Panc1 (cell line): Measurements from ENCODE around the gene MCTP1. TPM values are rescaled to one million over a fixed set of nuclear protein-coding genes. Genes with fewer than 3 reads are reported as not detected.

Source experiments
- ATAC-seq: fragments of 200-7000 bp; cut with Tn5 transposase; 2 replicates; pipeline ENCODE4 v1.9.1; 2020; ENCODE audit warnings: mild to moderate bottlenecking, moderate library complexity
- BruUV-seq: library from RNA; stranded (reverse); fragments of 400-500 nt; replicated peaks from 2 replicates; lab custom pipeline; 2021; lab: Mats Ljungman, UMichigan
- CTCF ChIA-PET: fragments of 300-600 bp; sonication (Branson Sonifier 250); formaldehyde crosslinking; loops from one replicate; lab custom pipeline; 2022; ENCODE audit warnings: antibody characterized with exemption; lab: Charles Lee
- POLR2A ChIA-PET: fragments of 300-600 bp; sonication (Branson Sonifier 250); formaldehyde crosslinking; loops from one replicate; lab custom pipeline; 2022; ENCODE audit warnings: antibody characterized with exemption; lab: Charles Lee
- DNase-seq: peaks from one replicate; pipeline ENCODE4 v3.0.0-alpha.2; 2010; ENCODE audit warnings: low read depth, low spot score
- H3K27ac ChIP-seq: 2 replicates; pipeline ENCODE4 v1.5.1; 2011; ENCODE audit warnings: mild to moderate bottlenecking, low read length, inconsistent platforms
- H3K27me3 ChIP-seq: fragments of 200-500 bp; sonication (Bioruptor generic); 2 replicates; pipeline ENCODE4 v1.6.0; 2014; ENCODE audit warnings: low read length, inconsistent platforms; ENCODE audit not compliant: control insufficient read depth, insufficient read depth
- H3K36me3 ChIP-seq: fragments of 200-500 bp; sonication (Bioruptor generic); 2 replicates; pipeline ENCODE4 v1.5.1; 2014; ENCODE audit warnings: inconsistent platforms, mild to moderate bottlenecking, low read length, moderate library complexity; ENCODE audit not compliant: control insufficient read depth, insufficient read depth
- H3K4me1 ChIP-seq: 2 replicates; pipeline ENCODE4 v1.5.1; 2011; ENCODE audit warnings: inconsistent platforms, mild to moderate bottlenecking, low read length, moderate library complexity; ENCODE audit not compliant: control insufficient read depth, insufficient read depth
- H3K4me3 ChIP-seq, 2 experiments: 2 replicates each; pipeline ENCODE4 v1.5.1; 2011 to 2012; ENCODE audit warnings: low read depth in 2 of 2, low read length in 2 of 2, mild to moderate bottlenecking in 2 of 2, inconsistent platforms in 1 of 2, moderate library complexity in 1 of 2
- H3K9me3 ChIP-seq: fragments of 200-500 bp; sonication (Bioruptor generic); 2 replicates; pipeline ENCODE4 v1.5.1; 2014; ENCODE audit warnings: low read depth, mild to moderate bottlenecking, inconsistent platforms, low read length, moderate library complexity; ENCODE audit not compliant: control insufficient read depth, insufficient read depth
- CTCF ChIP-seq: fragments of 450-650 bp; IDR thresholded peaks from 2 replicates; pipeline ENCODE4 v1.5.1; 2017; ENCODE audit warnings: mild to moderate bottlenecking
- POLR2AphosphoS5 ChIP-seq: IDR thresholded peaks from 2 replicates; pipeline ENCODE4 v1.6.1; 2012; ENCODE audit warnings: mild to moderate bottlenecking, low read depth, low read length, moderate library complexity
- REST ChIP-seq, 2 experiments: IDR thresholded peaks; 2 replicates each; pipeline ENCODE4 v1.6.1; 2011 to 2012; ENCODE audit warnings: low read depth in 2 of 2, control low read depth in 1 of 2, low read length in 1 of 2, mild to moderate bottlenecking in 1 of 2, moderate library complexity in 1 of 2; ENCODE audit not compliant: insufficient read depth in 1 of 2
- SIN3A ChIP-seq: IDR thresholded peaks from 2 replicates; pipeline ENCODE4 v1.6.1; 2012; ENCODE audit warnings: low read depth, mild to moderate bottlenecking, low read length, moderate library complexity, borderline replicate concordance; ENCODE audit not compliant: insufficient read depth
- TCF7L2 ChIP-seq: IDR thresholded peaks from 2 replicates; pipeline ENCODE4 v1.6.1; 2011; ENCODE audit warnings: mild to moderate bottlenecking, low read depth, low read length, inconsistent platforms
- in situ Hi-C: cut with HindIII; loops from 2 replicates; pipeline ENCODE4 v1.10.0; 2016; ENCODE audit warnings: low sequenced_read_pairs, low pct_unique_long_range_greater_than_20kb
- intact Hi-C: fragments of 100-400 bp; cut with micrococcal nuclease; formaldehyde crosslinking; loops from one replicate; pipeline ENCODE4 v1.10.0; 2022; ENCODE audit not compliant: unreplicated experiment
- total RNA-seq: library from RNA; stranded (reverse); gene quantifications from one replicate; pipeline ENCODE4 v1.2.1, GENCODE V29; 2021; ENCODE audit not compliant: unreplicated experiment

The MCTP1 gene
- total RNA-seq, 1 experiment from 2014 or later: 39.8 TPM

GRCh38 chr5:94941122-94941755, 343.7 kb downstream of the MCTP1 start:
- no peaks in the 10 kb centered on the region; the same call in 1 of the 2 replicates for H3K36me3 ChIP-seq
- H3K4me3 ChIP-seq: no peak overlapping the region
- intact Hi-C loops: no loop called here
- in situ Hi-C loops: no loop called here
- no peak for DNase-seq
- no TSS peak for BruUV-seq
- TF ChIP-seq SIN3A (no peak), REST (IDR thresholded peaks at IDR 0.05; ENCODE audit: insufficient read depth in 1 of 2, low read depth in 2 of 2, low read length in 1 of 2) (no peak), CTCF (no peak), TCF7L2 (no peak), POLR2AphosphoS5 (no peak)
- no peaks in the 10 kb centered on the region for H3K27me3 ChIP-seq
- no peak for ATAC-seq
- ChIA-PET CTCF (no interaction called here), POLR2A (no interaction called here)
- no peaks in the 10 kb centered on the region for H3K9me3 ChIP-seq
- H3K27ac ChIP-seq: no peak overlapping the region
- no peaks in the 10 kb centered on the region for H3K4me1 ChIP-seq

GRCh38 chr5:94932259-94932658, 352.6 kb downstream of the MCTP1 start:
- Histone ChIP-seq H3K27ac (no peak overlapping the region), H3K4me3 (no peak overlapping the region), H3K36me3 (no peaks in the 10 kb centered on the region), H3K4me1 (no peaks in the 10 kb centered on the region), H3K27me3 (no peaks in the 10 kb centered on the region), H3K9me3 (no peaks in the 10 kb centered on the region)
- no peak for TF ChIP-seq CTCF
- TF ChIP-seq REST (IDR thresholded peaks at IDR 0.05; ENCODE audit: insufficient read depth in 1 of 2, low read depth in 2 of 2, low read length in 1 of 2): no peak
- no peak for TF ChIP-seq POLR2AphosphoS5
- intact Hi-C loops (no loop called here), in situ Hi-C loops (no loop called here)
- ATAC-seq (no peak), DNase-seq (no peak)
- ChIA-PET CTCF (no interaction called here), POLR2A (no interaction called here)
- BruUV-seq: no TSS peak
